HG02798 (cell line): ENCODE data around the gene SEZ6L.

ENCODE experiments used
- ATAC-seq: cut with Tn5 transposase; IDR thresholded peaks from one replicate; pipeline ENCODE4 v1.9.1; 2021; ENCODE audit warnings: mild to moderate bottlenecking; ENCODE audit not compliant: unreplicated experiment, poor library complexity

Gene SEZ6L

GRCh38 chr22:26326803-26327202 is 157.5 kb downstream of the SEZ6L start:
- no peak for ATAC-seq

GRCh38 chr22:26327306-26327705 is 158.0 kb downstream of the SEZ6L start:
- no peak for ATAC-seq

- ATAC-seq, result no peak
Measured at GRCh38 chr22:26328221-26328620, 159.0 kb downstream of the SEZ6L start.

GRCh38 chr22:26330971-26331625 is 161.8 kb downstream of the SEZ6L start:
- peak; percentile 44 for ATAC-seq

GRCh38 chr22:26333088-26333800 is 164.0 kb downstream of the SEZ6L start:
- no peak for ATAC-seq

- ATAC-seq, result no peak
Measured at GRCh38 chr22:26334232-26334631, 165.0 kb downstream of the SEZ6L start.

- ATAC-seq, result no peak
Measured at GRCh38 chr22:26336773-26337172, 167.5 kb downstream of the SEZ6L start.

GRCh38 chr22:26339755-26340154 is 170.5 kb downstream of the SEZ6L start:
- ATAC-seq, result no peak

- ATAC-seq, result no peak
Measured at GRCh38 chr22:26342745-26343410, 173.6 kb downstream of the SEZ6L start.

- no peak for ATAC-seq
Measured at GRCh38 chr22:26345496-26345895, 176.2 kb downstream of the SEZ6L start.

GRCh38 chr22:26348810-26349526 is 179.7 kb downstream of the SEZ6L start:
- no peak for ATAC-seq

- no peak for ATAC-seq
Measured at GRCh38 chr22:26354707-26355106, 185.4 kb downstream of the SEZ6L start.

GRCh38 chr22:26357281-26357680 is 188.0 kb downstream of the SEZ6L start:
- ATAC-seq, result no peak

- ATAC-seq, result no peak
Measured at GRCh38 chr22:26357813-26358212, 188.6 kb downstream of the SEZ6L start.

GRCh38 chr22:26359156-26359555 is 189.9 kb downstream of the SEZ6L start:
- ATAC-seq, result no peak

- ATAC-seq, result peak; percentile 39
Measured at GRCh38 chr22:26360169-26360885, 191.1 kb downstream of the SEZ6L start.

GRCh38 chr22:26362471-26362870 is 193.2 kb downstream of the SEZ6L start:
- ATAC-seq, result no peak

GRCh38 chr22:26364066-26365015 is 195.1 kb downstream of the SEZ6L start:
- peak; percentile 64 for ATAC-seq
